ENCODE measurements around the gene FAM171A2. TPM values are rescaled to one million over a fixed set of nuclear protein-coding genes. Genes with fewer than 3 reads are reported as not detected.

Gene FAM171A2
- total RNA-seq, 2 experiments from 2014 or later = 0.37 to 0.45 TPM

GRCh38 chr17:44307387-44308186 lies 56.1 kb downstream of the FAM171A2 start:
- no peak overlapping the region for H3K4me3 Mint-ChIP-seq
- H3K27me3 Mint-ChIP-seq (ENCODE audit: low read depth) = peaks cover 35% of the 10 kb centered on the region
- CTCF ChIA-PET = interaction anchor here (1.1 to 3.3 kb wide), 2 partner anchors 96 to 97 kb away, joined by 3 to 19 read pairs; no protein-coding TSS in a partner anchor
- H3K27ac Mint-ChIP-seq = no peak overlapping the region
- ATAC-seq (peak; percentile 9), DNase-seq (no peak)
- no peaks in the 10 kb centered on the region for H3K9me3 Mint-ChIP-seq (ENCODE audit: insufficient read depth)
- H3K4me1 Mint-ChIP-seq (ENCODE audit: low read depth) = peaks cover 17% of the 10 kb centered on the region
- H3K36me3 Mint-ChIP-seq (ENCODE audit: low read depth) = no peaks in the 10 kb centered on the region
- POLR2A ChIA-PET = interaction anchor here (1.0 to 1.2 kb wide), 2 partner anchors 11 to 60 kb away, joined by 3 read pairs; no protein-coding TSS in a partner anchor

GRCh38 chr17:44304651-44305050 lies 59.0 kb downstream of the FAM171A2 start:
- DNase-seq = no peak
- H3K27me3 Mint-ChIP-seq (ENCODE audit: low read depth) = peaks cover 22% of the 10 kb centered on the region
- no peak overlapping the region for H3K27ac Mint-ChIP-seq
- H3K9me3 Mint-ChIP-seq (ENCODE audit: insufficient read depth) = no peaks in the 10 kb centered on the region
- CTCF ChIA-PET = interaction anchor here (1.0 to 1.6 kb wide), 2 partner anchors 27 to 95 kb away, joined by 4 to 5 read pairs; no protein-coding TSS in a partner anchor
- POLR2A ChIA-PET = no interaction called here
- H3K4me1 Mint-ChIP-seq (ENCODE audit: low read depth) = peaks cover 13% of the 10 kb centered on the region
- ATAC-seq = no peak
- no peaks in the 10 kb centered on the region for H3K36me3 Mint-ChIP-seq (ENCODE audit: low read depth)
- H3K4me3 Mint-ChIP-seq = no peak overlapping the region

Other genes with a start within 250 kb of the FAM171A2 start
- 10 to 100 TPM; 24.0 to 24.9 TPM for gene HDAC5, start 240.2 kb downstream of the FAM171A2 start, total RNA-seq
- 10 to 100 TPM; 16.4 to 18.0 TPM for gene HROB, start 221.9 kb downstream of the FAM171A2 start, total RNA-seq
- under 1 TPM; 0.26 to 0.42 TPM for gene ASB16, start 193.1 kb downstream of the FAM171A2 start, total RNA-seq
- 10 to 100 TPM; 26.7 to 27.9 TPM for gene TMUB2, start 176.9 kb downstream of the FAM171A2 start, total RNA-seq
- 100 to 1,000 TPM; 116 to 120 TPM for gene ATXN7L3, start 164.0 kb downstream of the FAM171A2 start, total RNA-seq
- gene UBTF, start 144.2 kb downstream of the FAM171A2 start, total RNA-seq = 100 to 1,000 TPM; 165 to 182 TPM
- not detected for gene SLC4A1, start 95.7 kb downstream of the FAM171A2 start, total RNA-seq
- under 1 TPM in 1 of 2 experiments, not detected in 1; 0.18 TPM for gene RUNDC3A, start 55.3 kb downstream of the FAM171A2 start, total RNA-seq
- gene SLC25A39, start 39.0 kb downstream of the FAM171A2 start, total RNA-seq = 100 to 1,000 TPM; 140 to 141 TPM
- gene GRN, start 18.6 kb downstream of the FAM171A2 start, total RNA-seq = 10 to 100 TPM; 45.6 to 46.7 TPM
- under 1 TPM; 0.39 to 0.82 TPM for gene ITGA2B, start 25.8 kb upstream of the FAM171A2 start, total RNA-seq
- gene GPATCH8, start 139.6 kb upstream of the FAM171A2 start, total RNA-seq = 10 to 100 TPM; 45.7 to 45.8 TPM
- under 1 TPM; 0.26 to 0.29 TPM for gene FZD2, start 193.6 kb upstream of the FAM171A2 start, total RNA-seq